Fibroblast of lung (primary cell): ENCODE data around the gene GRIK5. TPM values are rescaled to one million over a fixed set of nuclear protein-coding genes. Genes with fewer than 3 reads are reported as not detected.

Source experiments
- DNase-seq, 2 donors: peaks; one replicate each; pipeline versions ENCODE4 v3.0.0 to v3.0.0-alpha.2; 2010; ENCODE audit warnings: low read depth in 2 of 2
- H2AFZ ChIP-seq: 2 replicates; pipeline ENCODE4 v1.5.1; 2012; ENCODE audit warnings: low read length, control low read depth, inconsistent platforms
- H3K27ac ChIP-seq: 2 replicates; pipeline ENCODE4 v1.5.1; 2011; ENCODE audit warnings: low read length, control low read depth; ENCODE audit not compliant: insufficient read depth
- H3K27me3 ChIP-seq: 2 replicates; pipeline ENCODE4 v1.5.1; 2011; ENCODE audit warnings: mild to moderate bottlenecking, low read length; ENCODE audit not compliant: control insufficient read depth, insufficient read depth
- H3K36me3 ChIP-seq: 2 replicates; pipeline ENCODE4 v1.5.1; 2011; ENCODE audit warnings: low read length; ENCODE audit not compliant: control insufficient read depth, insufficient read depth
- H3K4me1 ChIP-seq: 2 replicates; pipeline ENCODE4 v1.5.1; 2011; ENCODE audit warnings: low read length; ENCODE audit not compliant: control insufficient read depth, insufficient read depth; ENCODE audit errors: extremely low read depth
- H3K4me2 ChIP-seq: 2 replicates; pipeline ENCODE4 v1.5.1; 2011; ENCODE audit warnings: low read length, control low read depth; ENCODE audit not compliant: insufficient read depth; ENCODE audit errors: extremely low read depth
- H3K4me3 ChIP-seq, 4 experiments: fragments of 200-600 bp in 1 of 4; sonication (generic) in 1 of 4; replicated peaks in 1 of 4; 2 replicates each; pipeline ENCODE4 v1.5.1; 2011 to 2016; ENCODE audit warnings: low read length in 4 of 4, low read depth in 3 of 4, mild to moderate bottlenecking in 3 of 4, control low read depth in 2 of 4, inconsistent platforms in 1 of 4, mixed read lengths in 1 of 4; ENCODE audit not compliant: insufficient read depth in 1 of 4; ENCODE audit errors: control extremely low read depth in 1 of 4
- H3K79me2 ChIP-seq: 2 replicates; pipeline ENCODE4 v1.5.1; 2012; ENCODE audit warnings: mild to moderate bottlenecking, low read length, inconsistent platforms; ENCODE audit not compliant: control insufficient read depth, insufficient read depth
- H3K9ac ChIP-seq: 2 replicates; pipeline ENCODE4 v1.5.1; 2011; ENCODE audit warnings: mild to moderate bottlenecking, low read length, control low read depth; ENCODE audit not compliant: insufficient read depth
- H3K9me3 ChIP-seq: 2 replicates; pipeline ENCODE4 v1.5.1; 2012; ENCODE audit warnings: low read depth, low read length; ENCODE audit not compliant: control insufficient read depth, insufficient read depth
- H4K20me1 ChIP-seq: 2 replicates; pipeline ENCODE4 v1.5.1; 2011; ENCODE audit warnings: low read length; ENCODE audit not compliant: control insufficient read depth, insufficient read depth; ENCODE audit errors: extremely low read depth
- CTCF ChIP-seq, 2 donors: IDR thresholded peaks in 1 of 2; conservative IDR thresholded peaks in 1 of 2; 1 replicate in 1 of 2; 2 replicates in 1 of 2; pipeline ENCODE4 v1.5.1; 2011 to 2012; ENCODE audit warnings: low read length in 2 of 2, control low read depth in 1 of 2, inconsistent platforms in 1 of 2, low read depth in 1 of 2, mild to moderate bottlenecking in 1 of 2
- EZH2 ChIP-seq: IDR thresholded peaks from 2 replicates; pipeline ENCODE4 v1.5.1; 2012; ENCODE audit warnings: low read length, control low read depth, mild to moderate bottlenecking; ENCODE audit errors: missing control alignments
- polyA plus RNA-seq, 2 donors: library from polyadenylated mRNA; depleted of rRNA in 1 of 2; stranded (reverse) in 1 of 2; unstranded in 1 of 2; fragments of >200 nt; gene quantifications; 2 replicates each; pipeline ENCODE4 v1.2.1, GENCODE V29; 2011 to 2012; ENCODE audit warnings: missing spikeins in 1 of 2
- total RNA-seq: library from RNA; depleted of rRNA; stranded (reverse); fragments of >200 nt; gene quantifications from 2 replicates; pipeline ENCODE4 v1.2.1, GENCODE V29; 2014

GRIK5 gene
- total and polyA plus RNA-seq, 2 donors (not counting 1 experiment from before 2014, with no cell fraction given), result 0.03 to 3.5 TPM

- H3K4me2 ChIP-seq, result peak within 1 kb of the TSS; percentile 96
- DNase-seq, result peak; percentile 89 to 91
- peak within 1 kb of the TSS; percentile 62 for H2AFZ ChIP-seq
- H3K27ac ChIP-seq, result peak within 1 kb of the TSS; percentile 89
- H4K20me1 ChIP-seq, result no peaks in the 10 kb centered on the region
- H3K9me3 ChIP-seq, result no peaks in the 10 kb centered on the region
- TF ChIP-seq CTCF (conservative IDR thresholded peaks at IDR 0.05 in 1 of 2, IDR thresholded peaks at IDR 0.05 in 1 of 2; ENCODE audit: low read depth in 1 of 2, low read length in 2 of 2) (peak in 1 of 2 donors; percentile 21), EZH2 (no peak)
- no peaks in the 10 kb centered on the region for H3K27me3 ChIP-seq
- peaks cover 2% of the 10 kb centered on the region for H3K79me2 ChIP-seq
- peak within 1 kb of the TSS; percentile 97 for H3K9ac ChIP-seq
- H3K4me3 ChIP-seq, result peak within 1 kb of the TSS; percentile 77 to 99 (median 82)
- H3K4me1 ChIP-seq, result peaks cover 4% of the 10 kb centered on the region
- peaks cover 8% of the 10 kb centered on the region for H3K36me3 ChIP-seq
Measured at GRCh38 chr19:41959056-41960053, 110.7 kb downstream of the GRIK5 start, which contains the start of gene RABAC1. Gene RABAC1, minus strand, starts transcription at chr19:41959321. Its CDS starts 29 bp downstream, at chr19:41959292.

GRCh38 chr19:41958367-41959055 lies 111.5 kb downstream of the GRIK5 start:
- no peak for TF ChIP-seq EZH2
- TF ChIP-seq CTCF (conservative IDR thresholded peaks at IDR 0.05 in 1 of 2, IDR thresholded peaks at IDR 0.05 in 1 of 2; ENCODE audit: low read depth in 1 of 2, low read length in 2 of 2), result no peak
- peaks cover 8% of the 10 kb centered on the region for H3K36me3 ChIP-seq
- no peaks in the 10 kb centered on the region for H4K20me1 ChIP-seq
- H3K79me2 ChIP-seq, result peaks cover 2% of the 10 kb centered on the region
- no peak overlapping the region for H2AFZ ChIP-seq
- peak; percentile 56 to 76 for DNase-seq
- H3K27ac ChIP-seq, result peak overlapping the region; percentile 89
- peak overlapping the region; percentile 97 for H3K9ac ChIP-seq
- H3K4me3 ChIP-seq, result peak overlapping the region; percentile 77 to 99 (median 82)
- peaks cover 4% of the 10 kb centered on the region for H3K4me1 ChIP-seq
- no peaks in the 10 kb centered on the region for H3K27me3 ChIP-seq
- no peaks in the 10 kb centered on the region for H3K9me3 ChIP-seq
- peak overlapping the region; percentile 96 for H3K4me2 ChIP-seq
